H9 (cell line): ENCODE data around the gene SPTBN4. TPM values are rescaled to one million over a fixed set of nuclear protein-coding genes. Genes with fewer than 3 reads are reported as not detected.

Experiments used
- DNase-seq: peaks from one replicate; pipeline ENCODE4 v3.0.0-alpha.2; 2017
- H2AFZ ChIP-seq: one replicate; pipeline ENCODE4 v1.6.1; 2013; ENCODE audit warnings: mild to moderate bottlenecking, low read length, control low read depth, moderate library complexity
- H2AK5ac ChIP-seq: 2 replicates; pipeline ENCODE4 v1.6.1; 2013; ENCODE audit warnings: low read length, control low read depth, mixed read lengths; ENCODE audit not compliant: insufficient read length
- H2BK120ac ChIP-seq: one replicate; pipeline ENCODE4 v1.6.1; 2013; ENCODE audit warnings: low read depth, mild to moderate bottlenecking, low read length, control low read depth, inconsistent platforms; ENCODE audit not compliant: poor library complexity, severe bottlenecking
- H2BK12ac ChIP-seq: 2 replicates; pipeline ENCODE4 v1.6.1; 2013; ENCODE audit warnings: low read length, control low read depth, mixed read lengths, low read depth; ENCODE audit not compliant: insufficient read length
- H2BK15ac ChIP-seq: 2 replicates; pipeline ENCODE4 v1.6.1; 2013; ENCODE audit warnings: low read depth, low read length, control low read depth
- H2BK20ac ChIP-seq: one replicate; pipeline ENCODE4 v1.6.1; 2013; ENCODE audit warnings: low read depth, mild to moderate bottlenecking, low read length, control low read depth, inconsistent platforms; ENCODE audit not compliant: poor library complexity, severe bottlenecking
- H2BK5ac ChIP-seq: 2 replicates; pipeline ENCODE4 v1.6.1; 2013; ENCODE audit warnings: low read length, control low read depth, mixed read lengths; ENCODE audit not compliant: insufficient read length
- H3K14ac ChIP-seq: 2 replicates; pipeline ENCODE4 v1.6.1; 2013; ENCODE audit warnings: low read length, control low read depth; ENCODE audit not compliant: insufficient read depth
- H3K18ac ChIP-seq: 2 replicates; pipeline ENCODE4 v1.6.1; 2013; ENCODE audit warnings: low read depth, mild to moderate bottlenecking, mixed read lengths, low read length, control low read depth; ENCODE audit not compliant: insufficient read length
- H3K23ac ChIP-seq: 2 replicates; pipeline ENCODE4 v1.6.1; 2013; ENCODE audit warnings: low read length, control low read depth, mixed read lengths, low read depth; ENCODE audit not compliant: insufficient read length
- H3K23me2 ChIP-seq: 2 replicates; pipeline ENCODE4 v1.6.1; 2013; ENCODE audit warnings: low read depth, mild to moderate bottlenecking, mixed read lengths, low read length, control low read depth; ENCODE audit not compliant: insufficient read length, poor library complexity, severe bottlenecking
- H3K27ac ChIP-seq: 2 replicates; pipeline ENCODE4 v1.5.1; 2013; ENCODE audit warnings: low read length, control low read depth, mixed read lengths, low read depth; ENCODE audit not compliant: insufficient read length
- H3K27me3 ChIP-seq: 2 replicates; pipeline ENCODE4 v1.6.1; 2013; ENCODE audit warnings: low read length, control low read depth, inconsistent platforms; ENCODE audit not compliant: insufficient read depth
- H3K4ac ChIP-seq: 2 replicates; pipeline ENCODE4 v1.6.1; 2013; ENCODE audit warnings: low read depth, mild to moderate bottlenecking, control low read depth, inconsistent platforms, low read length, moderate library complexity
- H3K4me1 ChIP-seq: 2 replicates; pipeline ENCODE4 v1.6.1; 2013; ENCODE audit warnings: low read length, control low read depth, inconsistent platforms; ENCODE audit not compliant: insufficient read depth
- H3K4me2 ChIP-seq: 2 replicates; pipeline ENCODE4 v1.6.1; 2013; ENCODE audit warnings: low read length, control low read depth, mixed read lengths; ENCODE audit not compliant: insufficient read length, insufficient read depth
- H3K56ac ChIP-seq: 2 replicates; pipeline ENCODE4 v1.6.1; 2013; ENCODE audit warnings: low read depth, mild to moderate bottlenecking, mixed read lengths, low read length, control low read depth; ENCODE audit not compliant: insufficient read length
- H3K79me1 ChIP-seq: 2 replicates; pipeline ENCODE4 v1.6.1; 2013; ENCODE audit warnings: low read depth, mild to moderate bottlenecking, moderate library complexity, low read length, control low read depth, inconsistent platforms; ENCODE audit not compliant: insufficient read depth, poor library complexity, severe bottlenecking
- H3K79me2 ChIP-seq: 2 replicates; pipeline ENCODE4 v1.6.1; 2013; ENCODE audit warnings: low read length, control low read depth, inconsistent platforms; ENCODE audit not compliant: insufficient read depth
- H3K9ac ChIP-seq: 2 replicates; pipeline ENCODE4 v1.6.1; 2013; ENCODE audit warnings: low read length, control low read depth, mixed read lengths; ENCODE audit not compliant: insufficient read length; ENCODE audit errors: extremely low read depth
- H3K9me3 ChIP-seq: one replicate; pipeline ENCODE4 v1.6.1; 2013; ENCODE audit warnings: low read depth, low read length, inconsistent platforms; ENCODE audit not compliant: control insufficient read depth
- H3T11ph ChIP-seq: one replicate; pipeline ENCODE4 v1.6.1; 2013; ENCODE audit warnings: mild to moderate bottlenecking, low read length, control low read depth, inconsistent platforms
- H4K20me1 ChIP-seq: one replicate; pipeline ENCODE4 v1.6.1; 2013; ENCODE audit not compliant: control insufficient read depth, insufficient read length, insufficient read depth
- H4K5ac ChIP-seq: 2 replicates; pipeline ENCODE4 v1.6.1; 2013; ENCODE audit warnings: low read depth, mild to moderate bottlenecking, mixed read lengths, low read length, control low read depth; ENCODE audit not compliant: insufficient read length
- H4K8ac ChIP-seq: replicated peaks from 2 replicates; pipeline ENCODE4 v1.6.1; 2013; ENCODE audit warnings: low read length, control low read depth, mixed read lengths, low read depth; ENCODE audit not compliant: insufficient read length
- H4K91ac ChIP-seq: 2 replicates; pipeline ENCODE4 v1.6.1; 2013; ENCODE audit warnings: low read depth, mild to moderate bottlenecking, moderate library complexity, mixed read lengths, low read length, control low read depth; ENCODE audit not compliant: insufficient read length
- H3K27ac Mint-ChIP-seq, 3 experiments: 2 replicates in 2 of 3; 3 replicates in 1 of 3; pipeline ENCODE4 v1.8.0; 2020 to 2021; ENCODE audit warnings: mixed read lengths in 3 of 3, mild to moderate bottlenecking in 1 of 3, moderate library complexity in 1 of 3
- H3K27me3 Mint-ChIP-seq: 2 replicates; pipeline ENCODE4 v1.8.0; 2021; ENCODE audit warnings: low read depth, mild to moderate bottlenecking, moderate library complexity, mixed read lengths
- H3K36me3 Mint-ChIP-seq, 3 experiments: 2 replicates in 2 of 3; 3 replicates in 1 of 3; pipeline ENCODE4 v1.8.0; 2020 to 2021; ENCODE audit warnings: low read depth in 3 of 3, mixed read lengths in 3 of 3; ENCODE audit not compliant: insufficient read depth in 1 of 3
- H3K4me1 Mint-ChIP-seq, 2 experiments: 2 replicates each; pipeline ENCODE4 v1.8.0; 2020; ENCODE audit warnings: mixed read lengths in 2 of 2
- H3K4me3 Mint-ChIP-seq, 2 experiments: 2 replicates in 1 of 2; 3 replicates in 1 of 2; pipeline ENCODE4 v1.8.0; 2020 to 2021; ENCODE audit warnings: mild to moderate bottlenecking in 2 of 2, mixed read lengths in 2 of 2, moderate library complexity in 1 of 2
- H3K9me3 Mint-ChIP-seq, 2 experiments: 2 replicates in 1 of 2; 3 replicates in 1 of 2; pipeline ENCODE4 v1.8.0; 2020; ENCODE audit warnings: mild to moderate bottlenecking in 2 of 2, mixed read lengths in 2 of 2, moderate library complexity in 1 of 2
- WGBS: extraction: QIAGEN DNeasy Blood & Tissue Kit; methylation state at CpG from one replicate; pipeline ENCODE4 v1.1.7; 2013; ENCODE audit warnings: missing lambda C conversion rate, low lambda C conversion rate, mixed read lengths; ENCODE audit not compliant: insufficient read length; ENCODE audit errors: extremely low coverage; 5-methylcytosine and 5-hydroxymethylcytosine counted together
- total RNA-seq: library from RNA; stranded (reverse); gene quantifications from 2 replicates; pipeline ENCODE4 v1.2.1, GENCODE V29; 2021
- TF ChIP-seq, protein P1 (sequence below): fragments of 200-600 bp; sonication (generic); conservative IDR thresholded peaks from 3 replicates; pipeline ENCODE4 v1.8.0; 2021; ENCODE audit warnings: antibody characterized with exemption, mild to moderate bottlenecking

Gene SPTBN4
- total RNA-seq, 1 experiment from 2014 or later: 2.9 TPM

DNA sequence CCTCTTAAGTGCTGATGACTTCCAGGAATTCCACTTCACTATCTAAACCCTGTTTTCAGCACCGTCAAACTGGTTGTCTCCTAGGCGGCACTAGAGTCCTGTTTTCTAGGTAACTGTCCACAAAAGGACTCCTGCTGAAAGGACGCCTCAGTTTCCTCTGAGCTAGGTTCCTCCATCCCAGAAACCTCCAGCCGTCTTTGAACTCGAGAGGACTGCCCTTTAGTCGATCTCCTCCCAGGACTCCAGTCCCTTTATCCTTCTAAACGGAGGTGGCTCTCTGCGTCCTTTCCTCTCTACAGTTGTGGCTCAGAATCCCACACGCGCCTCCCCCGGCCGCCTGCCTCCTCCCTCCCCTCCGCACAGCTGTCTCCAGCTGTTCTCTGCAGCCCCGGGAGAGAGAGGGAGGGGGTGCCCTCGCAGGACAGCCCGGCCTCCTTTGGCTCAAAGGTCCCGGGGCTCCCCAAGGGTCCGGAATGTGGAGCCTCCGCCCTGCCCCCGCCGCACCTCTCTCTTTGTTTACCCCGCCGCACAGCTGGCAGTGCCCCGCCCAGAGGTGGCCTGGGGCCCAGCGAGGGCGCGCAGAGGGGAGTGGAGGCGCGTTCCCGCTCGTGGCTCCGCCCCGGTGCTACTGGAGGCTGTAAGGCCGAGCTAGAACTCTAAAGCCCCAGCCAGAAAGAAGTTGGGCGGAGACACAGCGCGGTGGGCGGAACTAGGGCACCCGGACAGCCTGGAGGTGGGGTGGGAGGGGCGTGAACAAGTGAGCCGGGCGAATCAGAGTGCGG, 136.8 kb downstream of the SPTBN4 start:
- Histone ChIP-seq H3K4me2 (peak overlapping the region; percentile 49), H3K9ac (no peak overlapping the region), H3K56ac (no peak overlapping the region), H4K20me1 (no peaks in the 10 kb centered on the region), H4K91ac (no peak overlapping the region), H3K27me3 (peaks cover 10% of the 10 kb centered on the region; the same call in 1 of the 2 replicates), H3T11ph (no peak overlapping the region), H4K8ac (no peak overlapping the region), H2BK20ac (no peak overlapping the region), H3K4ac (no peak overlapping the region), H4K5ac (no peak overlapping the region), H2BK5ac (no peak overlapping the region), H2BK120ac (no peak overlapping the region), H3K27ac (no peak overlapping the region), H2AK5ac (no peak overlapping the region), H3K23me2 (peaks cover 14% of the 10 kb centered on the region), H3K9me3 (no peaks in the 10 kb centered on the region), H2BK12ac (no peak overlapping the region), H3K4me1 (peaks cover 4% of the 10 kb centered on the region), H3K79me2 (no peaks in the 10 kb centered on the region), H2AFZ (no peak overlapping the region), H3K18ac (no peak overlapping the region), H3K14ac (no peak overlapping the region), H3K79me1 (no peaks in the 10 kb centered on the region), H3K23ac (no peak overlapping the region), H2BK15ac (no peak overlapping the region)
- peaks cover 36 to 67% of the 10 kb centered on the region in 2 experiments for H3K4me1 Mint-ChIP-seq
- H3K9me3 Mint-ChIP-seq: no peaks in the 10 kb centered on the region; a peak in 1 of 5 replicates
- peaks cover 0 to 7% (median 3%) of the 10 kb centered on the region in 3 experiments; a peak in 5 of 7 replicates for H3K36me3 Mint-ChIP-seq
- WGBS: no CpG with 5 or more reads among the region's 43 CpGs
- H3K4me3 Mint-ChIP-seq: peak overlapping the region; percentile 60 to 78
- peak overlapping the region in 1 of 3 experiments; percentile 85; a peak in 1 of 7 replicates for H3K27ac Mint-ChIP-seq
- DNase-seq: no peak
- peaks cover 66% of the 10 kb centered on the region for H3K27me3 Mint-ChIP-seq
- TF ChIP-seq, protein P1, sequence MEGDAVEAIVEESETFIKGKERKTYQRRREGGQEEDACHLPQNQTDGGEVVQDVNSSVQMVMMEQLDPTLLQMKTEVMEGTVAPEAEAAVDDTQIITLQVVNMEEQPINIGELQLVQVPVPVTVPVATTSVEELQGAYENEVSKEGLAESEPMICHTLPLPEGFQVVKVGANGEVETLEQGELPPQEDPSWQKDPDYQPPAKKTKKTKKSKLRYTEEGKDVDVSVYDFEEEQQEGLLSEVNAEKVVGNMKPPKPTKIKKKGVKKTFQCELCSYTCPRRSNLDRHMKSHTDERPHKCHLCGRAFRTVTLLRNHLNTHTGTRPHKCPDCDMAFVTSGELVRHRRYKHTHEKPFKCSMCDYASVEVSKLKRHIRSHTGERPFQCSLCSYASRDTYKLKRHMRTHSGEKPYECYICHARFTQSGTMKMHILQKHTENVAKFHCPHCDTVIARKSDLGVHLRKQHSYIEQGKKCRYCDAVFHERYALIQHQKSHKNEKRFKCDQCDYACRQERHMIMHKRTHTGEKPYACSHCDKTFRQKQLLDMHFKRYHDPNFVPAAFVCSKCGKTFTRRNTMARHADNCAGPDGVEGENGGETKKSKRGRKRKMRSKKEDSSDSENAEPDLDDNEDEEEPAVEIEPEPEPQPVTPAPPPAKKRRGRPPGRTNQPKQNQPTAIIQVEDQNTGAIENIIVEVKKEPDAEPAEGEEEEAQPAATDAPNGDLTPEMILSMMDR: no peak
